Neural progenitor cell (in vitro differentiated cells): Measurements from ENCODE around the gene IL23R. TPM values are rescaled to one million over a fixed set of nuclear protein-coding genes. Genes with fewer than 3 reads are reported as not detected.

Experiments
- DNase-seq: peaks from one replicate; pipeline ENCODE4 v3.0.0-alpha.2; 2016; ENCODE audit warnings: low spot score
- H2AFZ ChIP-seq: fragments of 200-600 bp; sonication (generic); replicated peaks from 2 replicates; pipeline ENCODE4 v1.6.1; 2016; ENCODE audit warnings: antibody characterized with exemption
- H3F3A ChIP-seq: fragments of 200-600 bp; sonication (generic); 2 replicates; pipeline ENCODE4 v1.6.1; 2016; ENCODE audit warnings: antibody characterized with exemption, low read depth
- H3K27ac ChIP-seq: fragments of 200-600 bp; sonication (generic); 2 replicates; pipeline ENCODE4 v1.5.1; 2016; ENCODE audit warnings: mild to moderate bottlenecking
- H3K27me3 ChIP-seq: fragments of 200-600 bp; sonication (generic); 2 replicates; pipeline ENCODE4 v1.6.1; 2016; ENCODE audit warnings: mild to moderate bottlenecking, moderate library complexity
- H3K36me3 ChIP-seq: fragments of 200-600 bp; sonication (generic); 2 replicates; pipeline ENCODE4 v1.5.1; 2016
- H3K4me1 ChIP-seq: fragments of 200-600 bp; sonication (generic); 2 replicates; pipeline ENCODE4 v1.6.1; 2016; ENCODE audit warnings: mixed run types
- H3K4me2 ChIP-seq: fragments of 200-600 bp; sonication (generic); 2 replicates; pipeline ENCODE4 v1.6.1; 2016
- H3K4me3 ChIP-seq: fragments of 200-600 bp; sonication (generic); 2 replicates; pipeline ENCODE4 v1.5.1; 2016
- H3K79me2 ChIP-seq: fragments of 200-600 bp; sonication (generic); 2 replicates; pipeline ENCODE4 v1.6.1; 2016; ENCODE audit warnings: low read depth
- H3K9ac ChIP-seq: fragments of 200-600 bp; sonication (generic); 2 replicates; pipeline ENCODE4 v1.6.1; 2016
- H3K9me3 ChIP-seq: fragments of 200-600 bp; sonication (generic); 2 replicates; pipeline ENCODE4 v1.5.1; 2016; ENCODE audit warnings: low read depth
- H4K20me1 ChIP-seq: fragments of 200-600 bp; sonication (generic); 2 replicates; pipeline ENCODE4 v1.6.1; 2016; ENCODE audit warnings: low read depth
- H3K27ac Mint-ChIP-seq: 3 replicates; pipeline ENCODE4 v1.8.0; 2021; ENCODE audit warnings: mixed read lengths
- H3K27me3 Mint-ChIP-seq: 2 replicates; pipeline ENCODE4 v1.8.0; 2022; ENCODE audit warnings: low read depth, mild to moderate bottlenecking, inconsistent platforms, moderate library complexity, mixed read lengths; ENCODE audit not compliant: insufficient read depth
- H3K36me3 Mint-ChIP-seq: 3 replicates; pipeline ENCODE4 v1.8.0; 2021; ENCODE audit warnings: mixed read lengths
- H3K4me1 Mint-ChIP-seq: 3 replicates; pipeline ENCODE4 v1.8.0; 2021; ENCODE audit warnings: mixed read lengths
- H3K4me3 Mint-ChIP-seq: 3 replicates; pipeline ENCODE4 v1.8.0; 2021; ENCODE audit warnings: mild to moderate bottlenecking, moderate library complexity, mixed read lengths
- H3K9me3 Mint-ChIP-seq: 3 replicates; pipeline ENCODE4 v1.8.0; 2020; ENCODE audit warnings: mixed read lengths
- EZH2 ChIP-seq: fragments of 200-600 bp; sonication (generic); IDR thresholded peaks from 2 replicates; pipeline ENCODE4 v1.6.1; 2017; ENCODE audit warnings: antibody characterized with exemption, mild to moderate bottlenecking, moderate library complexity
- EZH2phosphoT487 ChIP-seq: fragments of 200-600 bp; sonication (generic); IDR thresholded peaks from 2 replicates; pipeline ENCODE4 v1.6.1; 2017; ENCODE audit warnings: antibody characterized with exemption
- total RNA-seq: library from RNA; depleted of rRNA; stranded (reverse); fragments of >200 nt; gene quantifications from 2 replicates; pipeline ENCODE4 v1.2.3, GENCODE V29; 2015; ENCODE audit warnings: low replicate concordance
- TF ChIP-seq, protein P1 (sequence below): fragments of 200-600 bp; sonication (generic); IDR thresholded peaks from 2 replicates; pipeline ENCODE4 v1.5.1; 2017; ENCODE audit warnings: antibody characterized with exemption, mild to moderate bottlenecking

The IL23R gene
- total RNA-seq, 1 donor from 2014 or later = not detected

DNA sequence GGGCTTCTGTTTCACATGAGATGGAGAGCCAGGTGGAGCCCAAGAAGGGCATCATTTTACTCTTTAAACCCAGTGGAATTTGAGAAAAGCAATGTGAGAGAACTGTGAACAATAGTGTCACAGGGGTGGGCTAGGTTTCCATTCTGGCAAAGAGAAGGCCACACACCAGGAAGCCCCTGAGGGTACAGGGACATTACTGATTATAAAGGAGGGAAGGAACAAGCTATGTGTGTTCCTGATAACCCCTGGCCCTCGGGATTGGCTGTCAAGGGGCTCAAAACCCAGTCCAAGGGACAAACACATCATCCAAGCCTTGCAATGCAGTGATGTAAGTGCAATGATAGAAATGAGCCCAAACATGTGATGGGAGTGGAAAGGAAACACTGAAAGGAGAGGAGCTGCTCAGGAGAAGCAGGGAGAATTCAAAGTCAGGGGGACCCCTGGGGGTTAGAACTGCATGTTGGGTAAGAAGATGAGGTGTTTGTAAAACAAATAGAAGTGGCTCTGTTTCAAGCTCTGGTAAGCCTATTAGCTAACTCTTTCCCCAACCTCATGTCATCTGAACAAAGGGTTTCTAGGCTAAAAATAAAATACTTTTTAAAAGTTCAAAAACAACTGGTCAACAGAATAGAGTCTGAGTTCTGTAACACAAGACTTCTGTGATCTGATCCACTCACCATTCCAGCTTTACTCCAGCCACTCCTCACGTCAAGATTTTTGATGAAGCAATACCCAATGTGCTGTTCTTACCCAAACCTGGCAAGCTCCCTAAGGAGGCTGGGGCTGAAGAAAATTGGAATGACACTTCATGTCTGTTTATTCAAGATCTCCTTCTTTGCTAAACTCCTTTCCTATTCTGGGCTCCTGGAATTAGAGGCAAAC, 90.3 kb downstream of the IL23R start:
- H3K27ac Mint-ChIP-seq = no peak overlapping the region
- Histone ChIP-seq H2AFZ (no peak overlapping the region), H4K20me1 (no peaks in the 10 kb centered on the region), H3K27ac (no peak overlapping the region), H3K4me1 (peaks cover 16% of the 10 kb centered on the region), H3K27me3 (no peaks in the 10 kb centered on the region), H3F3A (peaks cover 15% of the 10 kb centered on the region), H3K9me3 (no peaks in the 10 kb centered on the region), H3K9ac (no peak overlapping the region), H3K36me3 (no peaks in the 10 kb centered on the region), H3K79me2 (no peaks in the 10 kb centered on the region), H3K4me2 (no peak overlapping the region), H3K4me3 (no peak overlapping the region)
- no peak for TF ChIP-seq EZH2
- TF ChIP-seq, protein P1, sequence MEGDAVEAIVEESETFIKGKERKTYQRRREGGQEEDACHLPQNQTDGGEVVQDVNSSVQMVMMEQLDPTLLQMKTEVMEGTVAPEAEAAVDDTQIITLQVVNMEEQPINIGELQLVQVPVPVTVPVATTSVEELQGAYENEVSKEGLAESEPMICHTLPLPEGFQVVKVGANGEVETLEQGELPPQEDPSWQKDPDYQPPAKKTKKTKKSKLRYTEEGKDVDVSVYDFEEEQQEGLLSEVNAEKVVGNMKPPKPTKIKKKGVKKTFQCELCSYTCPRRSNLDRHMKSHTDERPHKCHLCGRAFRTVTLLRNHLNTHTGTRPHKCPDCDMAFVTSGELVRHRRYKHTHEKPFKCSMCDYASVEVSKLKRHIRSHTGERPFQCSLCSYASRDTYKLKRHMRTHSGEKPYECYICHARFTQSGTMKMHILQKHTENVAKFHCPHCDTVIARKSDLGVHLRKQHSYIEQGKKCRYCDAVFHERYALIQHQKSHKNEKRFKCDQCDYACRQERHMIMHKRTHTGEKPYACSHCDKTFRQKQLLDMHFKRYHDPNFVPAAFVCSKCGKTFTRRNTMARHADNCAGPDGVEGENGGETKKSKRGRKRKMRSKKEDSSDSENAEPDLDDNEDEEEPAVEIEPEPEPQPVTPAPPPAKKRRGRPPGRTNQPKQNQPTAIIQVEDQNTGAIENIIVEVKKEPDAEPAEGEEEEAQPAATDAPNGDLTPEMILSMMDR = no peak
- TF ChIP-seq EZH2phosphoT487 = no peak
- peaks cover 10% of the 10 kb centered on the region for H3K9me3 Mint-ChIP-seq
- H3K4me1 Mint-ChIP-seq = no peaks in the 10 kb centered on the region
- no peak overlapping the region for H3K4me3 Mint-ChIP-seq
- no peaks in the 10 kb centered on the region for H3K36me3 Mint-ChIP-seq
- peaks cover 3% of the 10 kb centered on the region for H3K27me3 Mint-ChIP-seq
- DNase-seq = peak; percentile 45

DNA sequence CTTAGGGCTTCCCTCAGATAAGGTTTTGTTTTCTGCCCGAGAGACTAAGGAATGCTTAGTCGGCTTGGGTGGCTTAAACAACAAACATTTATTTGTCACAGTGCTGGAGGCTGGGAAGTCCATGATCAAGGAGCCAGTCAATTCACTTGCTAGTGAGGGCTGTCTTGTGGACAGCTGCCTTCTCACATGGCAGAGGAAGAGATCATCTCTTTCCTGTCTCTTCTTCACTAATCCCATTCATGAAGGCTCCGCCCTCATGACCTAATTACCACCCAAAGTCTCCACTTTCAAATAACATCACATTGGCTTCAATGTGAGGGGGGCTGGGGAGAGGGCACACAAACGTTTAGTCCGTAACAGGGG, 90.9 kb downstream of the IL23R start:
- Histone ChIP-seq H2AFZ (no peak overlapping the region), H3K36me3 (no peaks in the 10 kb centered on the region), H4K20me1 (no peaks in the 10 kb centered on the region), H3K4me1 (peaks cover 16% of the 10 kb centered on the region), H3K27me3 (no peaks in the 10 kb centered on the region), H3K27ac (no peak overlapping the region), H3K9me3 (no peaks in the 10 kb centered on the region), H3K79me2 (no peaks in the 10 kb centered on the region), H3K4me2 (no peak overlapping the region), H3K9ac (no peak overlapping the region), H3F3A (peaks cover 15% of the 10 kb centered on the region), H3K4me3 (no peak overlapping the region)
- Mint-ChIP-seq H3K4me1 (no peaks in the 10 kb centered on the region), H3K4me3 (no peak overlapping the region), H3K36me3 (no peaks in the 10 kb centered on the region), H3K9me3 (peaks cover 8% of the 10 kb centered on the region), H3K27ac (no peak overlapping the region), H3K27me3 (peaks cover 3% of the 10 kb centered on the region)
- DNase-seq = peak; percentile 5
- TF ChIP-seq, protein P1 = no peak
- TF ChIP-seq EZH2 (no peak), EZH2phosphoT487 (no peak)

DNA sequence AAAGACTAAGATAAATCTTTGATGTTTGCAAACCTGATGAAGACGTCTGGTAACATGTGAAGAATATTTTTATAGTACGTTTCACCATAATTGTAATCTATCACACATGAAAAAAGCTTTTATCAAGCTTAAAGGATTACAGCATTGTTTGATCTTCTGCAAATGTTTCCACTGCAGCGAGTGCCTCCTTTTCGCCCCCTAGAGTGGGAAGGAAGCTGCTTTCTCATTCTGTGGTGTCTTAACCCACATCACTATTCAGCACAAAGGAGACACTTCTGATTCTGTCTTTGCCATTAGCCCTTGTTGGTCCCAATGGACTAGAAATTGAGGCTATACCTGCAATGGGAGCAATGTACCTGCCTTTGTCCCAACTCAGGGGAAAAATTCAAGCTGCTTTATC, 95.4 kb downstream of the IL23R start:
- H2AFZ ChIP-seq = peak overlapping the region; percentile 27
- no peak for TF ChIP-seq EZH2phosphoT487
- TF ChIP-seq, protein P1 = peak; percentile 42
- H3K27ac ChIP-seq = no peak overlapping the region
- no peak overlapping the region for H3K27ac Mint-ChIP-seq
- no peaks in the 10 kb centered on the region for H3K36me3 Mint-ChIP-seq
- no peaks in the 10 kb centered on the region for H3K4me1 Mint-ChIP-seq
- no peaks in the 10 kb centered on the region for H3K9me3 Mint-ChIP-seq
- no peak overlapping the region for H3K9ac ChIP-seq
- H4K20me1 ChIP-seq = no peaks in the 10 kb centered on the region
- H3K4me1 ChIP-seq = peaks cover 7% of the 10 kb centered on the region
- H3K27me3 Mint-ChIP-seq = no peaks in the 10 kb centered on the region
- peaks cover 3% of the 10 kb centered on the region for H3F3A ChIP-seq
- H3K4me3 ChIP-seq = no peak overlapping the region
- H3K4me3 Mint-ChIP-seq = no peak overlapping the region
- H3K4me2 ChIP-seq = no peak overlapping the region
- peak; percentile 44 for DNase-seq
- no peaks in the 10 kb centered on the region for H3K27me3 ChIP-seq
- no peaks in the 10 kb centered on the region for H3K36me3 ChIP-seq
- no peaks in the 10 kb centered on the region for H3K79me2 ChIP-seq
- no peaks in the 10 kb centered on the region for H3K9me3 ChIP-seq
